ENCODE data around the gene GLI2.

Gene GLI2

GRCh38 chr2:120746144-120746543 lies 10.5 kb downstream of the GLI2 start:
- TF ChIP-seq RAD21 (IDR thresholded peaks at IDR 0.05; ENCODE audit: low read depth) = no peak
- TF ChIP-seq EGR1 (IDR thresholded peaks at IDR 0.05) = no peak
- no peak for TF ChIP-seq TAF1 (IDR thresholded peaks at IDR 0.05; ENCODE audit: low read depth)
- TF ChIP-seq YY1 (IDR thresholded peaks at IDR 0.05; ENCODE audit: low read depth) = no peak
- no peak for TF ChIP-seq CEBPB (IDR thresholded peaks at IDR 0.05)
- no peak for TF ChIP-seq EP300 (IDR thresholded peaks at IDR 0.05; ENCODE audit: borderline replicate concordance)
- no peak for TF ChIP-seq TEAD4 (IDR thresholded peaks at IDR 0.05)
- no peak for TF ChIP-seq ZBTB7A (IDR thresholded peaks at IDR 0.05; ENCODE audit: low read depth)
- TF ChIP-seq CREB1 (IDR thresholded peaks at IDR 0.05; ENCODE audit: low read depth) = no peak
- TF ChIP-seq USF1 (IDR thresholded peaks at IDR 0.05) = no peak
- TF ChIP-seq NFIC (IDR thresholded peaks at IDR 0.05) = no peak
- no peak for TF ChIP-seq TCF12 (IDR thresholded peaks at IDR 0.05; ENCODE audit: low read depth)
- TF ChIP-seq MAX (IDR thresholded peaks at IDR 0.05) = no peak
- no peak for TF ChIP-seq REST (IDR thresholded peaks at IDR 0.05; ENCODE audit: low read depth)
- no peak for TF ChIP-seq FOXM1 (IDR thresholded peaks at IDR 0.05; ENCODE audit: borderline replicate concordance, low read depth)

GRCh38 chr2:120747281-120747680 lies 11.6 kb downstream of the GLI2 start:
- TF ChIP-seq CREB1 (IDR thresholded peaks at IDR 0.05; ENCODE audit: low read depth) (no peak), CEBPB (IDR thresholded peaks at IDR 0.05) (no peak), FOXM1 (IDR thresholded peaks at IDR 0.05; ENCODE audit: borderline replicate concordance, low read depth) (no peak), TCF12 (IDR thresholded peaks at IDR 0.05; ENCODE audit: low read depth) (no peak), USF1 (IDR thresholded peaks at IDR 0.05) (no peak), RAD21 (IDR thresholded peaks at IDR 0.05; ENCODE audit: low read depth) (no peak), TEAD4 (IDR thresholded peaks at IDR 0.05) (no peak), EP300 (IDR thresholded peaks at IDR 0.05; ENCODE audit: borderline replicate concordance) (no peak), YY1 (IDR thresholded peaks at IDR 0.05; ENCODE audit: low read depth) (no peak), EGR1 (IDR thresholded peaks at IDR 0.05) (no peak), REST (IDR thresholded peaks at IDR 0.05; ENCODE audit: low read depth) (no peak), TAF1 (IDR thresholded peaks at IDR 0.05; ENCODE audit: low read depth) (no peak), ZBTB7A (IDR thresholded peaks at IDR 0.05; ENCODE audit: low read depth) (no peak), NFIC (IDR thresholded peaks at IDR 0.05) (no peak), MAX (IDR thresholded peaks at IDR 0.05) (no peak)

- no peak for TF ChIP-seq CEBPB (IDR thresholded peaks at IDR 0.05)
- no peak for TF ChIP-seq NFIC (IDR thresholded peaks at IDR 0.05)
- TF ChIP-seq EGR1 (IDR thresholded peaks at IDR 0.05) = no peak
- TF ChIP-seq EP300 (IDR thresholded peaks at IDR 0.05; ENCODE audit: borderline replicate concordance) = no peak
- TF ChIP-seq YY1 (IDR thresholded peaks at IDR 0.05; ENCODE audit: low read depth) = no peak
- no peak for TF ChIP-seq MAX (IDR thresholded peaks at IDR 0.05)
- no peak for TF ChIP-seq RAD21 (IDR thresholded peaks at IDR 0.05; ENCODE audit: low read depth)
- TF ChIP-seq REST (IDR thresholded peaks at IDR 0.05; ENCODE audit: low read depth) = no peak
- TF ChIP-seq USF1 (IDR thresholded peaks at IDR 0.05) = no peak
- no peak for TF ChIP-seq FOXM1 (IDR thresholded peaks at IDR 0.05; ENCODE audit: borderline replicate concordance, low read depth)
- TF ChIP-seq ZBTB7A (IDR thresholded peaks at IDR 0.05; ENCODE audit: low read depth) = no peak
- no peak for TF ChIP-seq CREB1 (IDR thresholded peaks at IDR 0.05; ENCODE audit: low read depth)
- no peak for TF ChIP-seq TAF1 (IDR thresholded peaks at IDR 0.05; ENCODE audit: low read depth)
- TF ChIP-seq TEAD4 (IDR thresholded peaks at IDR 0.05) = no peak
- no peak for TF ChIP-seq TCF12 (IDR thresholded peaks at IDR 0.05; ENCODE audit: low read depth)
These were observed 12.0 kb downstream of the GLI2 start for GRCh38 chr2:120747706-120748105.
